ENCODE data around the gene DNAJC30. TPM values are rescaled to one million over a fixed set of nuclear protein-coding genes. Genes with fewer than 3 reads are reported as not detected.

The DNAJC30 gene
- total and polyA plus RNA-seq, 10 of the 15 experiments (the other 5 are each of a cell fraction or from before 2014, with no cell fraction given) = 2.1 to 19.0 (median 7.9) TPM

- Histone ChIP-seq H3K36me3 (ENCODE audit: control insufficient read depth in 2 of 2, insufficient read depth in 2 of 2, low read length in 1 of 2) (no peaks in the 10 kb centered on the region), H3K27ac (ENCODE audit: control insufficient read depth, insufficient read depth) (no peak overlapping the region), H3K4me3 (no peak overlapping the region), H4K20me1 (ENCODE audit: control insufficient read depth, insufficient read depth) (no peaks in the 10 kb centered on the region), H3K9me3 (replicated peaks; ENCODE audit: control insufficient read depth, insufficient read depth, low read length) (peaks cover 5% of the 10 kb centered on the region; the same call in 1 of the 3 replicates), H3K4me1 (ENCODE audit: control insufficient read depth, insufficient read depth, low read length) (no peaks in the 10 kb centered on the region), H3K4me2 (ENCODE audit: control insufficient read depth, insufficient read depth) (no peak overlapping the region), H3K79me2 (ENCODE audit: control insufficient read depth, insufficient read depth, low read length) (no peaks in the 10 kb centered on the region), H2AFZ (ENCODE audit: control insufficient read depth, low read depth, low read length) (no peak overlapping the region), H3K27me3 (replicated peaks in 1 of 2; ENCODE audit: control insufficient read depth in 2 of 2, insufficient read depth in 2 of 2, low read length in 1 of 2) (peaks cover 0 to 1% of the 10 kb centered on the region in 2 experiments; a peak in 1 of 4 replicates), H3K9ac (ENCODE audit: control insufficient read depth, insufficient read depth, low read length) (no peak overlapping the region)
- ChIA-PET POLR2A (no interaction called here), SMC1A (ENCODE audit: uncharacterized antibody, unreplicated experiment) (interaction anchor here (0.6 kb wide), 1 partner anchor 21 kb away, joined by 3 read pairs; no protein-coding TSS in a partner anchor), CTCF (no interaction called here), RAD21 (ENCODE audit: unreplicated experiment) (no interaction called here)
- no TSS peak for BruUV-seq (replicated peaks)
- ATAC-seq (no peak), DNase-seq (ENCODE audit: low read depth, low spot score) (no peak), FAIRE-seq (no peak)
- 8% methylated on average over 3 of the region's 3 CpGs for WGBS (ENCODE audit: insufficient coverage, insufficient replicate concordance, low lambda C conversion rate, missing lambda C conversion rate)
- intact Hi-C loops (cut with micrococcal nuclease; ENCODE audit: unreplicated experiment) = no loop called here
- in situ Hi-C loops (cut with MboI) = no loop called here
- no peak for TF ChIP-seq CREB1 (IDR thresholded peaks at IDR 0.05; ENCODE audit: low read depth)
- TF ChIP-seq BCLAF1 (IDR thresholded peaks at IDR 0.05) = no peak
- no peak for TF ChIP-seq NKRF (conservative IDR thresholded peaks at IDR 0.05)
- TF ChIP-seq SUPT20H (IDR thresholded peaks at IDR 0.05; ENCODE audit: borderline replicate concordance, control insufficient read depth, low read depth, low read length) = no peak
- TF ChIP-seq NFIC (IDR thresholded peaks at IDR 0.05; ENCODE audit: low read depth, low read length) = no peak
- TF ChIP-seq E4F1 (IDR thresholded peaks at IDR 0.05; ENCODE audit: borderline replicate concordance, partially characterized antibody) = no peak
- no peak for TF ChIP-seq CBX5 (IDR thresholded peaks at IDR 0.05; ENCODE audit: low read depth)
- no peak for TF ChIP-seq SMAD5 (IDR thresholded peaks at IDR 0.05; ENCODE audit: low read depth)
- no peak for TF ChIP-seq RCOR1 (conservative IDR thresholded peaks at IDR 0.05; ENCODE audit: low read depth, low read length)
- TF ChIP-seq POLR2AphosphoS5 (IDR thresholded peaks at IDR 0.05; ENCODE audit: low read length) = no peak
- TF ChIP-seq REST (IDR thresholded peaks at IDR 0.05; ENCODE audit: low read depth, low read length) = no peak
- TF ChIP-seq NFYB (IDR thresholded peaks at IDR 0.05; ENCODE audit: insufficient read depth, low read depth, low read length) = no peak
These were observed 44.3 kb downstream of the DNAJC30 start for GRCh38 chr7:73638911-73639310.
